PFSK-1 (cell line): ENCODE data around the gene HNRNPLL.

ENCODE experiments used
- POLR2AphosphoS5 ChIP-seq: IDR thresholded peaks from 2 replicates; pipeline ENCODE4 v1.6.1; 2012; ENCODE audit warnings: low read depth, mild to moderate bottlenecking, control low read depth, low read length, moderate library complexity
- REST ChIP-seq, 2 experiments: IDR thresholded peaks; 2 replicates each; pipeline versions ENCODE4 v1.6.1 to v1.8.0; 2011 to 2012; ENCODE audit warnings: low read depth in 2 of 2, low read length in 2 of 2, control low read depth in 1 of 2, inconsistent platforms in 1 of 2, mild to moderate bottlenecking in 1 of 2, moderate library complexity in 1 of 2; ENCODE audit not compliant: insufficient read depth in 1 of 2

GRCh38 chr2:38627391-38627790, 24.7 kb upstream of the HNRNPLL start:
- TF ChIP-seq POLR2AphosphoS5 = no peak
- no peak for TF ChIP-seq REST (IDR thresholded peaks at IDR 0.05; ENCODE audit: insufficient read depth in 1 of 2, low read depth in 2 of 2, low read length in 2 of 2)
